RKO (cell line): Measurements from ENCODE around the gene NKG7.
"Not testable (repeated sequence)": the region's sequence is repeated elsewhere in the genome, so short reads cannot be mapped to it uniquely, and the experiment has no call there.

ENCODE experiments used
- DNase-seq: peaks from one replicate; pipeline ENCODE4 v3.0.0-alpha.2; 2016; ENCODE audit warnings: low spot score

NKG7 gene

GRCh38 chr19:51372649-51373504, at the start of gene NKG7:
Gene NKG7, minus strand, starts transcription at chr19:51372654. Its CDS starts 119 bp downstream, at chr19:51372535.
- DNase-seq: no peak

- peak; percentile 83 for DNase-seq
Observed at GRCh38 chr19:51422053-51422448, 49.6 kb upstream of the NKG7 start.

GRCh38 chr19:51421229-51422052, 49.0 kb upstream of the NKG7 start:
- DNase-seq: no peak

GRCh38 chr19:51420511-51420910, 48.1 kb upstream of the NKG7 start:
- not testable (repeated sequence) for DNase-seq

- DNase-seq: no peak
Observed at GRCh38 chr19:51418707-51419106, 46.3 kb upstream of the NKG7 start.

GRCh38 chr19:51417810-51418157, 45.3 kb upstream of the NKG7 start:
- DNase-seq: no peak

- peak; percentile 15 for DNase-seq
Observed at GRCh38 chr19:51417107-51417809, 44.8 kb upstream of the NKG7 start, which contains the start of gene SIGLEC10. Gene SIGLEC10, minus strand, starts transcription at chr19:51417642. Its CDS starts 61 bp downstream, at chr19:51417581.

- not testable (repeated sequence) for DNase-seq
Observed at GRCh38 chr19:51416422-51416821, 44.0 kb upstream of the NKG7 start.

- no peak for DNase-seq
Observed at GRCh38 chr19:51415187-51415586, 42.7 kb upstream of the NKG7 start.

- no peak for DNase-seq
Observed at GRCh38 chr19:51410950-51411748, 38.7 kb upstream of the NKG7 start.

- DNase-seq: peak; percentile 75
Observed at GRCh38 chr19:51407511-51408131, 35.2 kb upstream of the NKG7 start.

GRCh38 chr19:51402117-51402516, 29.7 kb upstream of the NKG7 start:
- no peak for DNase-seq

GRCh38 chr19:51399936-51400335, 27.5 kb upstream of the NKG7 start:
- not testable (repeated sequence) for DNase-seq

- DNase-seq: no peak
Observed at GRCh38 chr19:51399231-51399630, 26.8 kb upstream of the NKG7 start.

GRCh38 chr19:51398096-51398704, 25.7 kb upstream of the NKG7 start:
- DNase-seq: peak; percentile 68

GRCh38 chr19:51397453-51397852, 25.0 kb upstream of the NKG7 start:
- DNase-seq: not testable (repeated sequence)

GRCh38 chr19:51396175-51396574, 23.7 kb upstream of the NKG7 start:
- DNase-seq: no peak

GRCh38 chr19:51394050-51394836, 21.8 kb upstream of the NKG7 start:
- peak; percentile 99 for DNase-seq

GRCh38 chr19:51392701-51393100, 20.2 kb upstream of the NKG7 start:
- no peak for DNase-seq
